Stimulated activated CD4-positive, alpha-beta T cell treated with anti-CD3 and anti-CD28 coated beads, Interleukin-15, amount 100 ng/mL, for 24 hours (primary cell): ENCODE results near the gene DYNLT2B.
"Not testable (repeated sequence)": the region's sequence is repeated elsewhere in the genome, so short reads cannot be mapped to it uniquely, and the experiment has no call there.

Experiments
- DNase-seq: peaks from one replicate; pipeline ENCODE4 v3.0.0-alpha.2; 2020

DYNLT2B gene

DNA sequence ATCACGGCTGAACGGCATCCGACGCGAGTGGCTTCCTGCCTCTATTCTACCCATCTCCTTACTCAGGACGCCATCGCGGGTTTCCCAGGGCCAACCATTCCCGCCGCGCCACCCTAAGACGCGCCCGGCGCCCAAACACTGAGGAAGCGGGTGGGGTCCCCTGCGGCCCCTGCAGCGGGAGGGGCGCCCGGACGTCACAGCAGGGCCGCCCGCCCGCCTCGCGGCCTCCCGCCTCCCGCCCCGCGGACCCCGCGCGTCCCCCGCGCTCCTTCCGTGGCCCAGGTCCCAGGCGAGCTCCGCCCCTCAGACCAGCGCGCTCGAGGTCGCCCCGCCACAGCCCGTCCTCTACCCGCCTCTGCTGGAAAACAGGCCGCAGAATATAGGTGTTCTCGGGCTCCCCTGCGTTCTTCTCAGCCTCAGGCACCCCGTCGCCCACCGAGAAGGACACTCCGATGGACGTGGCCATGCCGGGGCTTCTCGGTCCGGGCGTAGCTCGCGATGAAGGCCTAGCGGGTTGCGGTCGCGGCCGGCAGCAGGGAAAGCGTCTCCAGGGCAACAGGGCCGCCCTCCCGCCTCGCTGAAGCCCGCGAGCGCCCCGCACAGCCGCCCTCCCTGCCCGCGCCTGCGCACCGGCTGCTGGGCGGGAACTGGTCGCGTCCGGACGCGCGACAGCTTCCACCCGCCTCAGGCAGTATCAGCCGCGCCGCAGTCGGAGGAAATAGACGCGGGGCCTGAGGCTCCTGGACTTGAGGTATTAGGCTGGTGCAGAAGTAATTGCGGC is at the start of gene DYNLT2B:
DYNLT2B (minus strand) TSS at position 554 of the 781 bp plus-strand sequence; CDS start at position 466, 88 bp downstream.
- DNase-seq: peak; percentile 92

DNA sequence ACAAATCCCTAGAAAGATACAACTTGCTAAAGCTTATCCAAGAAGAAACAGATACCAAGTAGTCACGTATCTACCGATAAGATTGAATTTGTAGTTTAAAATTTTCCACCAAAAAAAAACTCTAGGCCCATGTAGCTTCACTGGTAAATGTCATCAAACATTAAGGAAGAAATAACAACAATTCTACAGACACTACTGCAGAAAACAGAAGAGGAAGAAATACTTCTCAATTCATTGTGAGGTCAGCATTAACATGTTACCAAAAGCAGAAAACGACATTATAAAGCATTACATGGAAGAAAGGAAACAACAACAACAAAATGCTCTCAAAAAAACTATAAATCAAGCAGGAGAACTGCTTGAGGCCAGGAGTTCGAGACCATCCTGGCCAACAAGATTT is 47.7 kb upstream of the DYNLT2B start:
- no peak for DNase-seq

GRCh38 chr3:196360586-196360985 is 42.5 kb upstream of the DYNLT2B start:
- no peak for DNase-seq

- not testable (repeated sequence) for DNase-seq
Observed at GRCh38 chr3:196358540-196358939, 40.5 kb upstream of the DYNLT2B start.

DNA sequence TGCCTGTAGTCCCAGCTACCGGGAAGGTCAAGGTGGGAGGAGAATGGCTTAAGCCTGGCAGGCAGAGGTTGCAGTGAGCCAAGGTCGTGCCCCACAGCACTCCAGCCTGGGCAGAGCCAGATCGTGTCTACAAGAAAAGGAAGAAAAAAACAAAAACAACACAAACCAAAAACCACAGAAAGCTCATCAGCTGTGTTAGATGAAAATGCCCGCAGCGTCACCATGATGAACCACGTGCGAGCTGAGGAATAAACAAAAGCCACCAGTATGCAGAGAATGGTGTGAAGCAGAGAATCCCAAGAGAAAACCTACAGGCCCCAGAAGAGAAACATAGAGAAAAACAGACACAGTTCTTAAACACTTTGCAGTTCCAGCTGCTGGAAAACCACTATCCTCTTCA is 39.9 kb upstream of the DYNLT2B start:
- no peak for DNase-seq

- DNase-seq: no peak
Observed at GRCh38 chr3:196356556-196356955, 38.5 kb upstream of the DYNLT2B start.

DNA sequence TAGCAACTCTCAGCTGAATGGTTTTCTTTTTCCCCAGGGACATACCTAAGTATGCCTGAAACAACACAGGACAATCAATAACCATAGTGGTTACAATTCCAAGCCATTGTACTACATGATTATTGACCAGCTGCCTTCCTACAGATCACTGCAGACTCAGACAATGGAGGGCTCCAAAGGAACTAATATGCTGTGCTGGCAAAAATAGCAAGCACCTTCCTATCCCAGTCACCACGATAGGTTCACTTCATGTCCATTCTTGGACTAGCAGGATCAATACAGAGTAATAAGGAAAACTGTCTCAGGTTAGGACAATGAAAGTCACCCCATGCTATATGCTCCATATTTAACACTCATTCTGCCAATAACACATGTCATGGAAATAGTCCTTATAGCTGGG is 37.6 kb upstream of the DYNLT2B start:
- no peak for DNase-seq

GRCh38 chr3:196354132-196354531 is 36.1 kb upstream of the DYNLT2B start:
- DNase-seq: no peak

- DNase-seq: no peak
Observed at GRCh38 chr3:196351541-196351940, 33.5 kb upstream of the DYNLT2B start.

DNA sequence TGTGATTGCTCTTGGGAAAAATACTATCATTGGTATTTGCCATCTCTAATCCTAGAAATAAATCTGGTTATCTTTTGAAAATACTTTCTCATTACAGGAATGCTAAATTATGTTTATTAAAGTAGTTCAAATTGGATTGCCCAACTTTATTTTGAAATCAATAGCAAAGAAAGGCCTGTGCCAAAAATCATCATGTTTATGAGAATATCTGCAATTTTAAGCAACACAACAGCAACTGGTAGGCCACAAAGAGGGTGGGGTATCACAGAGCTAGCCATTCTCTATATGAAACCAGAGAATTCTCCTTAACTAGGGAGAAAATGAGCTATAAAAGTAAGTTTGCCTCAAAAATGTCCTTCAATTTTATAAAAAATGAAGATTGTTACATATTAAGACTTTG is 32.0 kb upstream of the DYNLT2B start:
- DNase-seq: no peak

- no peak for DNase-seq
Observed at GRCh38 chr3:196348698-196349097, 30.7 kb upstream of the DYNLT2B start.

- DNase-seq: no peak
Observed at GRCh38 chr3:196344663-196345062, 26.6 kb upstream of the DYNLT2B start.

- DNase-seq: not testable (repeated sequence)
Observed at GRCh38 chr3:196343917-196344316, 25.9 kb upstream of the DYNLT2B start.

DNA sequence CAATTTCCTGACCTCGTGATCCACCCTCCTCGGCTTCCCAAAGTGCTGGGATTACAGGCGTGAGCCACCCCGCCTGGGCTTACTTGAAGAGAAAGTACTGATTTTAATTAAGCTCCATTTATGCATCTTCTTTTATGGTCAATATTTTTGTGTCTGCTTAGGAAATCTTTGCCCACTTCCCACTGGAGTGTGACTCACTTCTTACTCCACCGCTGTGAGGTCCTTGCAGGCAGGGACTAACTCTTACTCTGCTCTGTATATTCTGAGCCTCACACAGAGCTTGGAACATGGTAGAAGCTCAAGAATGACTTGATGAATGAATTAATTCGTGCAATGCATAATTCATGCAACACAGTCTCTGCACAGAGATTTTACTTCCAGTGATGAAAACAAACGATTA is 23.1 kb upstream of the DYNLT2B start:
- no peak for DNase-seq

- no peak for DNase-seq
Observed at GRCh38 chr3:196340466-196340865, 22.4 kb upstream of the DYNLT2B start.

DNA sequence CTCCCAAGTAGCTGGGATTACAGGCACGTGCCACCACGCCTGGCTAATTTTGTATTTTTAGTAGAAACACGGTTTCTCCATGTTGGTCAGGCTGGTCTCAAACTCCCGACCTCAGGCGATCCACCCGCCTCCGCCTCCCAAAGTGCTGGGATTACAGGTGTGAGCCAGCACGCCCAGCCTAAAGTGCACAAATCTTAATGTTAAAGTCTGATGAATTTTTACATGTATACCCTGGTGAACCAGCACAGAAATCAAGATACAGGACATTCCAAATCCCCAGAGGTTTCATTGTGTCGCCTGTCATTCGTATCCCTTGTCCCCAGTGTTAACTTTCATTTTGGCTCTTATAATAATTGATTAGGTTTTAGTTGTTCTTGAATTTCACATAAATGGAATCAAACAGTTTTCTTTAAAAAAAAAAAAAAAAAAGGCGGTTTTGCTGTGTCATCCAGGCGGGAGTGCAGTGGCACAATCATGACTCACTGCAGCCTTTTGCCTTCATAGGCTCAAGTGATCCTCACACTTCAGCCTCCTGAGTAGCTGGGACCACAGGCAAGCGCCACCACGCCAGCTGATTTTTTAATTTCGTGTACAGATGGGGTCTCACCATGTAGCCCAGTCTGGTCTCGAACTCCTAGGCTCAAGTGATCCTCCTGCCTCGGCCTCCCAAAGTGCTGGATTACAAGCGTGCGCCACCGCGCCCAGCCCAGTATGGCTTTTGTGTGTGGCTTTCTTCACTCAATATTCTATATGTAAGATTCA is 21.6 kb upstream of the DYNLT2B start:
- no peak for DNase-seq

DNA sequence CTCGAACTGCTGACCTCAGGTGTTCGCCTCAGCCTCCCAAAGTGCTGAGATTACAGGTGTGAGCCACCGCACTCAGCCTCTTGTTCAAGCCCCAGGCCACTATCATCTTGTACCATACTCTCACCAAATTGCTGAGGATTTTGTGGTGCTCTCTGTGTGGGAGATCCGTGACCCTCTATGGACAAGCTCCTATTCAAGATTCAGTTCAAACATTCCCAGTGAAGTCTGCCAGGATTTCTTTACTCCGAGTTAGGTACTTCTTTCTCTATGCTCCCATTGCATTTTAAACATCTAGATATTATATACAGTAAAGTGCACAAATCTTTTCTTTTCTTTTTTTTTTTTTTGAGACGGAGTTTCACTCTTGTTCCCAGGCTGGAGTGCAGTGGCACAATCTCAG is 21.0 kb upstream of the DYNLT2B start:
- DNase-seq: no peak

GRCh38 chr3:196336319-196337145 is 18.5 kb upstream of the DYNLT2B start:
- DNase-seq: no peak

DNA sequence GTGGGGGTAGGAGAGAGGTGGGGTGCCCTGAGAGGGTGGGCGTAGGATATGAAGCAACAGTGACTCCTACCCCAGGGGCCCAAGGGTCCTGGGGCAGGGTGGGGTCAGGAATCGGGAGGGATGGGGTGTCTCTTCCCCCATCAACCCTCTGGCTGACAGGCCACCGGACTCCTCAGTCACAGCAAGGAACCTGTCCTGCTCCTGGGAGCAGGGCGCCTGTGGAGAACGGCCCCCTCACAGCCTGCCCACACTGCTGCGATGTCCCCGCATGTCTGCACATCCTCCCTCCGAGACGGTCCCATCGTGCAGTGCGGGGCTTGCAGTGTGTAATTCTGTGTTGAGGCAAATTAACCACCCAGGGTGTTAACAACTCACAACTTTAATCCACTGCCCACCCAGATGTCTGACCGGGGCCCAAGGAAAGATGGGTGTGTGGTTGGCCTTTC is 17.5 kb upstream of the DYNLT2B start:
- no peak for DNase-seq

DNA sequence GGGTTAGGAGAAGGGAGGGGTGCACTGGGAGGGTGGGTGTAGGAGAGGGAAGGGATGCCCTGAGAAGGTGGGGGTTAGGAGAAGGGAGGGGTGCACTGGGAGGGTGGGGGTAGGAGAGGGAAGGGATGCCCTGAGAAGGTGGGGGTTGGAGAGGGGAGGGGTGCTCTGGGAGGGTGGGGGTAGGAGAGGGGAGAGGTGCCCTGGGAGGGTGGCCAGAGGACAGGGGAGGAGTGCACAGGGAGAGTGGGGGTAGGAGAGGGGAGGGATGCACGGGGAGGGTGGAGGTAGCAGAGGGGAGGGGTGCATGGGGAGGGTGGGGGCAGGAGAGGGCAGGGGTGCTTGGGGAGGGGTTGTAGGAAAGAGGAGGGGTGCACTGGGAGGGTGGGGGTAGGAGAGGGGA is 16.9 kb upstream of the DYNLT2B start:
- no peak for DNase-seq

DNA sequence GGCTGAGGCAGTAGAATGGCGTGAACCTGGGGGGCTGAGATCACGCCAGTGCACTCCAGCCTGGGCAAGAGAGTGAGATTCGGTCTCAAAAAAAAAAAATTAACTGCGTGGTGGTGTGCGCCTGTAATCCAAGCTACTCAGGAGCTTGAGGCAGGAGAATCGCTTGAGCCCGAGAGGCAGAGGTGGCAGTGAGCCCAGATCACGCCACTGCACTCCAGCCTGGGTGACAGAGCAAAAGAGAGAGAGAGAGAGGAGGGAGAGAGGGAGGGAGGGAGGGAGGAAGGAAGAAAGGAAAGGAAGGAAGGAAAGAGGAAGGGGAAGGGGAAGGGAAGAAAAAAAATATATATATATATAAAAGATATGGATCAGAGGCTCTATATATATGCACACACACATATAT is 14.1 kb upstream of the DYNLT2B start:
- DNase-seq: no peak

GRCh38 chr3:196327405-196327804 is 9.4 kb upstream of the DYNLT2B start:
- no peak for DNase-seq

- no peak for DNase-seq
Observed at GRCh38 chr3:196326936-196327335, 8.9 kb upstream of the DYNLT2B start.
